Right lung (tissue), 5 donors: Measurements from ENCODE around the gene USP40. TPM values are rescaled to one million over a fixed set of nuclear protein-coding genes. Genes with fewer than 3 reads are reported as not detected.
A peak's percentile ranks its signal among the peaks of the same experiment; 100 is the strongest.

Source experiments
- DNase-seq, 2 donors: peaks; one replicate each; pipeline ENCODE4 v3.0.0-alpha.2; 2013
- polyA plus RNA-seq, 5 donors: library from polyadenylated mRNA; unstranded; fragments of 120-200 nt; gene quantifications; one replicate each; pipeline versions ENCODE4 v1.2.1 to v1.2.3, GENCODE V29; 2013; ENCODE audit warnings: inconsistent platforms in 1 of 5, low replicate concordance in 1 of 5; ENCODE audit not compliant: insufficient read length in 5 of 5, insufficient read depth in 1 of 5

The USP40 gene
- polyA plus RNA-seq, 5 donors = 32.9 to 59.7 (median 50.8) TPM

- DNase-seq = no peak
These were observed 105.7 kb downstream of the USP40 start for GRCh38 chr2:233460726-233461441.

- no peak for DNase-seq
These were observed 107.2 kb downstream of the USP40 start for GRCh38 chr2:233459426-233459825.

GRCh38 chr2:233458826-233459225 lies 107.8 kb downstream of the USP40 start:
- no peak for DNase-seq

- no peak for DNase-seq
These were observed 108.5 kb downstream of the USP40 start for GRCh38 chr2:233458031-233458610.

- DNase-seq = no peak
These were observed 109.2 kb downstream of the USP40 start for GRCh38 chr2:233457356-233457755.

GRCh38 chr2:233456934-233457333 lies 109.6 kb downstream of the USP40 start:
- no peak for DNase-seq

- no peak for DNase-seq
These were observed 110.5 kb downstream of the USP40 start for GRCh38 chr2:233456111-233456510.

- no peak for DNase-seq
These were observed 111.1 kb downstream of the USP40 start for GRCh38 chr2:233455491-233455890.

GRCh38 chr2:233455006-233455405 lies 111.6 kb downstream of the USP40 start:
- no peak for DNase-seq

- no peak for DNase-seq
These were observed 112.7 kb downstream of the USP40 start for GRCh38 chr2:233453916-233454315.

GRCh38 chr2:233453111-233453915 lies 113.3 kb downstream of the USP40 start:
- no peak for DNase-seq

- DNase-seq = no peak
These were observed 114.6 kb downstream of the USP40 start for GRCh38 chr2:233451950-233452349.

GRCh38 chr2:233450864-233451575 lies 115.6 kb downstream of the USP40 start:
- DNase-seq = no peak

- no peak for DNase-seq
These were observed 116.4 kb downstream of the USP40 start for GRCh38 chr2:233449921-233450863.

- DNase-seq = peak in 1 of 2 donors; percentile 12
These were observed 117.3 kb downstream of the USP40 start for GRCh38 chr2:233449081-233449901.

GRCh38 chr2:233448575-233448974 lies 118.0 kb downstream of the USP40 start:
- no peak for DNase-seq

GRCh38 chr2:233448220-233448559 lies 118.4 kb downstream of the USP40 start:
- no peak for DNase-seq

- no peak for DNase-seq
These were observed 118.9 kb downstream of the USP40 start for GRCh38 chr2:233447506-233448219.

- no peak for DNase-seq
These were observed 119.8 kb downstream of the USP40 start for GRCh38 chr2:233446606-233447305.
